RWPE2 (cell line): ENCODE measurements around the gene PIGV.

Experiments
- ATAC-seq: fragments of 200-7000 bp; cut with Tn5 transposase; 3 replicates; pipeline ENCODE4 v1.9.1; 2021; ENCODE audit warnings: low read depth
- DNase-seq: peaks from one replicate; pipeline ENCODE4 v3.0.0-alpha.2; 2020; ENCODE audit warnings: low spot score
- H3K27ac ChIP-seq: fragments of 450-650 bp; 2 replicates; pipeline ENCODE4 v1.5.1; 2017; ENCODE audit warnings: mild to moderate bottlenecking; ENCODE audit not compliant: poor library complexity, severe bottlenecking
- H3K27me3 ChIP-seq: fragments of 250-450 bp; sonication (Bioruptor Pico); 2 replicates; pipeline ENCODE4 v1.5.1; 2021; ENCODE audit warnings: mild to moderate bottlenecking, moderate library complexity; ENCODE audit not compliant: insufficient read depth, poor library complexity, severe bottlenecking
- H3K36me3 ChIP-seq: fragments of 250-450 bp; sonication (Bioruptor Pico); 2 replicates; pipeline ENCODE4 v1.5.1; 2020; ENCODE audit warnings: low read depth, mild to moderate bottlenecking, moderate library complexity
- H3K4me1 ChIP-seq: fragments of 250-450 bp; sonication (Bioruptor Pico); 2 replicates; pipeline ENCODE4 v1.5.1; 2021; ENCODE audit warnings: mild to moderate bottlenecking, moderate library complexity; ENCODE audit not compliant: insufficient read depth, poor library complexity, severe bottlenecking
- H3K4me3 ChIP-seq: fragments of 250-450 bp; sonication (Bioruptor Pico); 2 replicates; pipeline ENCODE4 v1.5.1; 2021; ENCODE audit warnings: mild to moderate bottlenecking, moderate library complexity; ENCODE audit not compliant: severe bottlenecking
- H3K9me3 ChIP-seq: fragments of 250-450 bp; sonication (Bioruptor Pico); 2 replicates; pipeline ENCODE4 v1.5.1; 2021; ENCODE audit warnings: mild to moderate bottlenecking, moderate library complexity; ENCODE audit not compliant: severe bottlenecking
- TF ChIP-seq, protein P1 (sequence below): fragments of 450-650 bp; IDR thresholded peaks from one replicate; pipeline ENCODE4 v1.5.1; 2017; ENCODE audit warnings: mild to moderate bottlenecking, moderate library complexity; ENCODE audit not compliant: poor library complexity, severe bottlenecking

PIGV gene

DNA sequence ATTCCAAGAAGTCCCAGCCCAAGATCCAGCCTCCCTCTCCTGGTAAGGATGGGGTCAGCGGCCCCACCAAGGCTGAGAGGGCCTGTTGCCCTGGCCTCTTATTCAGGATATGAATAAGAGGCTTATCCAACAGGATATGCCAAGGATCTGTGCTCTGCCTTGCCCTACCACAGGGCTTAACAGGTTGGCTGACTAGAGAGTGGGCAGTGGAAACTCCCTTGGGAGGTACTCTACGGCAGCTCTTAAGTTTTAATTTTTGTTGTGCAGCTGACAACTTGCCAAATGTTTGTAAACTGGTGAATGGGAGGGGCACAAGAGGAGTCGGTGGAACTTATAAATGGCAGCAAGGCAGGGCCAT is 16.5 kb upstream of the PIGV start:
- peaks cover 99% of the 10 kb centered on the region for H3K36me3 ChIP-seq
- peak; percentile 39 for ATAC-seq
- DNase-seq, result no peak
- peak overlapping the region; percentile 86 for H3K27ac ChIP-seq
- H3K4me3 ChIP-seq, result no peak overlapping the region
- TF ChIP-seq, protein P1, sequence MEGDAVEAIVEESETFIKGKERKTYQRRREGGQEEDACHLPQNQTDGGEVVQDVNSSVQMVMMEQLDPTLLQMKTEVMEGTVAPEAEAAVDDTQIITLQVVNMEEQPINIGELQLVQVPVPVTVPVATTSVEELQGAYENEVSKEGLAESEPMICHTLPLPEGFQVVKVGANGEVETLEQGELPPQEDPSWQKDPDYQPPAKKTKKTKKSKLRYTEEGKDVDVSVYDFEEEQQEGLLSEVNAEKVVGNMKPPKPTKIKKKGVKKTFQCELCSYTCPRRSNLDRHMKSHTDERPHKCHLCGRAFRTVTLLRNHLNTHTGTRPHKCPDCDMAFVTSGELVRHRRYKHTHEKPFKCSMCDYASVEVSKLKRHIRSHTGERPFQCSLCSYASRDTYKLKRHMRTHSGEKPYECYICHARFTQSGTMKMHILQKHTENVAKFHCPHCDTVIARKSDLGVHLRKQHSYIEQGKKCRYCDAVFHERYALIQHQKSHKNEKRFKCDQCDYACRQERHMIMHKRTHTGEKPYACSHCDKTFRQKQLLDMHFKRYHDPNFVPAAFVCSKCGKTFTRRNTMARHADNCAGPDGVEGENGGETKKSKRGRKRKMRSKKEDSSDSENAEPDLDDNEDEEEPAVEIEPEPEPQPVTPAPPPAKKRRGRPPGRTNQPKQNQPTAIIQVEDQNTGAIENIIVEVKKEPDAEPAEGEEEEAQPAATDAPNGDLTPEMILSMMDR, result no peak
- no peaks in the 10 kb centered on the region for H3K27me3 ChIP-seq
- H3K4me1 ChIP-seq, result peaks cover 37% of the 10 kb centered on the region
- no peaks in the 10 kb centered on the region for H3K9me3 ChIP-seq

DNA sequence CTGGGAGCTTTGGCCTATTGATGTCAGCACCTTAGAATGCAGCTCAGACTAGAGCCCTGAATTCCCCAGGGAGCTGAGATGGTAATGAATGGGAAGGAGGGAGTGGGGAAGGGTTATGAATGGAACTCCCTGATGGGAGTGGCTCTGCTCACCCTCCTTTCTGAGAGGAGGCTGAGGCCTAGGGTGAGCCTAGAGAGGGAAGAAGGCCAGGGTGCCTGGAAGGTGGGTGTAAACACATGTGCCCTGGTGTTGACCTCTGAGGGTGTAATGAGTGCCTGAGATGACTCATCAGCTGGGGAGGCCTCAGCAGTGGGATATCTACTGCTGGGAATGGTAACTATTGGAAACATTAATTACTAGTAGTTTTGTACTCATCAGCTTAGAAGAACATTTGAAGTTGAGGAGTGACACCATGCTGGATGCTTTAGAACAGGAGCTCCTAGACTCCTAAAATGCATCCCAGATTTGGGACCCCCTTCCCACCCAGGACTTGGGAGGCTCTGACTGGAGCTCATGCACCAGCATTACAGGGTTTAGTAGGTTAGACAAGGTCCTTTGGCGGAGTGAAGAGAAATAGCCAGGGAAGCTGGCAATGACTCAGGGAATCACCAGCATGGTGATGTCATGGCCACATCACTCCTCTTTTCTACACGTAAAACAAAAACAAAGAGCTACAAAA is 16.0 kb upstream of the PIGV start:
- H3K36me3 ChIP-seq, result peaks cover 99% of the 10 kb centered on the region
- H3K27me3 ChIP-seq, result no peaks in the 10 kb centered on the region
- ATAC-seq (peak; percentile 82), DNase-seq (peak; percentile 83)
- H3K27ac ChIP-seq, result peak overlapping the region; percentile 86
- peaks cover 37% of the 10 kb centered on the region for H3K4me1 ChIP-seq
- TF ChIP-seq, protein P1, result no peak
- H3K9me3 ChIP-seq, result no peaks in the 10 kb centered on the region
- no peak overlapping the region for H3K4me3 ChIP-seq

DNA sequence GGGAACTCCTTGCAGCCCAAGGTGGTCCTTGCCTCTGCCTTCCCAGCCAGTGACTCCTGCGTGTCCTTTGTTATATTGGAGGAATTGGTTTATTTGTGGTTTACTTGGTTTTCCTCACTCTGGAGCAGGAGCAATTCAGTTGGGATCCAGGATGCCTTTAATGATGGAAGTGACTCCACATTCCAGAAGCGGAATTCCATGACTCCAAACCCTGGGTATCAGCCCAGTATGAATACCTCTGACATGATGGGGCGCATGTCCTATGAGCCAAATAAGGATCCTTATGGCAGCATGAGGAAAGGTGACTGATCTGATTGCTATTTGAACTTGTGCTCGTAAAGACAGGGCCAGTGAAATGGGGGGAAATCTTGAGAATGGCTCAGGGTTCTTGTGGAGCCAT is 15.1 kb upstream of the PIGV start:
- no peak for DNase-seq
- peak; percentile 68 for ATAC-seq
- H3K9me3 ChIP-seq, result no peaks in the 10 kb centered on the region
- H3K36me3 ChIP-seq, result peaks cover 99% of the 10 kb centered on the region
- peaks cover 37% of the 10 kb centered on the region for H3K4me1 ChIP-seq
- TF ChIP-seq, protein P1, result no peak
- no peaks in the 10 kb centered on the region for H3K27me3 ChIP-seq
- no peak overlapping the region for H3K4me3 ChIP-seq
- peak overlapping the region; percentile 86 for H3K27ac ChIP-seq

DNA sequence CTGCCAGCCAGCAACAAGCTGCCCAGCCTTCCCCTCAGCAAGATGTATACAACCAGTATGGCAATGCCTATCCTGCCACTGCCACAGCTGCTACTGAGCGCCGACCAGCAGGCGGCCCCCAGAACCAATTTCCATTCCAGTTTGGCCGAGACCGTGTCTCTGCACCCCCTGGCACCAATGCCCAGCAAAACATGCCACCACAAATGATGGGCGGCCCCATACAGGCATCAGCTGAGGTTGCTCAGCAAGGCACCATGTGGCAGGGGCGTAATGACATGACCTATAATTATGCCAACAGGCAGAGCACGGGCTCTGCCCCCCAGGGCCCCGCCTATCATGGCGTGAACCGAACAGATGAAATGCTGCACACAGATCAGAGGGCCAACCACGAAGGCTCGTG is 13.3 kb upstream of the PIGV start:
- ATAC-seq (no peak), DNase-seq (no peak)
- peaks cover 30% of the 10 kb centered on the region for H3K4me1 ChIP-seq
- no peaks in the 10 kb centered on the region for H3K9me3 ChIP-seq
- no peak overlapping the region for H3K27ac ChIP-seq
- TF ChIP-seq, protein P1, result no peak
- H3K36me3 ChIP-seq, result peaks cover 98% of the 10 kb centered on the region
- H3K4me3 ChIP-seq, result no peak overlapping the region
- no peaks in the 10 kb centered on the region for H3K27me3 ChIP-seq

DNA sequence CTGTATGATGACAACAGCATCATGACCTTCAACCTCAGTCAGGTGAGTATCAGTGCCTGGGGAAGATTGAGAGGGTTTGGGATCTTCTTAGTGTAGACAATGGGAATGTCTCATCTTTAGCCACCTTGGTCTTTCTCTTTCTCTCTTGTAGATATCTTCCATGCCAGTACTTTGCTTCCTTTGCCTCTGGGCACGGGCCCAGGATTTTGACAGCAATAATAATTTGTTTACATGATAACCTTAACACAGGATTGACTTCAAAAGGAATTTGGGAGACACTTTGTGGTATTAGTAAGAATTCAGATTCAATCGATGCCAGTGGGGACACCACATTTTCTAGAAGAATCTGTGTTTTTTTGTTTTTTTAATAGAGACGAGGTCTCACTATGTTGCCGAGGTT is 12.1 kb upstream of the PIGV start:
- Histone ChIP-seq H3K9me3 (no peaks in the 10 kb centered on the region), H3K27ac (no peak overlapping the region), H3K4me3 (no peak overlapping the region), H3K27me3 (no peaks in the 10 kb centered on the region), H3K36me3 (peaks cover 96% of the 10 kb centered on the region), H3K4me1 (peaks cover 26% of the 10 kb centered on the region)
- DNase-seq, result no peak
- ATAC-seq, result no peak
- TF ChIP-seq, protein P1, result no peak
